Measurements from ENCODE around the gene DSCAML1.

DSCAML1 gene

DNA sequence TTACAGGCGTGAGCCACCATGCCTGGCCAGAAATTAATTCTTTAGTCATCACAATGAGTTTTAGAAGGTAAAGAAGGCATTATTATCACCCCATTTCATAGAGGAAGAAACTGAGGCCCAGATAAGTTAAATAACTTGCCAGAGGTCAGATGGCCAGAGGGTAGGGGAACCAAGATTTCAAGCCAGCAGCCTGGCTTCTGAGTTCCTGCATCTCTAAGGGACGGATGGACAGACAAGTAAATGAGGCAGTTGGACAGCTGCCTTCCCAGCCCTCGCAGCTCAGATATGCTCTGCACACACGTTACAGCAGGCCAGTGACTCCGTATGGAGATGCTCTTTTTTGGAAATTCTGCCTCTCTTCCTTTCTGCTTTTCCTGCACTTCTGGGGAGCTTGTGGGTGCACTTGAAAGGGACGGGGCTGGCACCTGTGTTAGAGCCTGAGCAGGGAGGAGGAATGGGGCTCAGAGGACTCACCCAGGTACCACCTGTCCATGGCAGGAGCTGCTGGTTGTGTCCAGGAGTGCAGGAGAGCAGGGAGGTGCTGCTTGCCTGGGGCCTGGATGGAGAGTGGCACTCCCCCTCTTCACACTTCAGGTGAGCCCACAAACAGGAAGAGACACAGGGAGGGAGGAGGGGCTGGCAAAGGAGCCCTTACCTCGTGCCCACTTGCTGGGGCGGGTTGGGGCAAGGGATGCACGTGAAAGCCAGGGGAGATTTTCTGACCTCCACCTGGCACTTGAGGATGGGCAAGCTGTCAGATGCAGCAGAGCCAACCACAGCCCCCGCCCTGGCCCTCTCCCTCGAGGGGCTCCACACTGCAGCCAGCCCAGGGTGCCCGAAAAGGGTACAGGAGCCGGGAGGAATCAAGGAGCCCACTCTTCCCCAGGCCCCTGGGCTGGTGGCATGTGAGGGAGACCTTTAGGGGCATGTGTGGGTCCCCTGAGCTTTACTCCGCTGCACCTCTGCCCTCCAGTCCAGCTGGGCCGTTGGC lies 30.8 kb upstream of the DSCAML1 start (continued):
- TF ChIP-seq, protein P1, sequence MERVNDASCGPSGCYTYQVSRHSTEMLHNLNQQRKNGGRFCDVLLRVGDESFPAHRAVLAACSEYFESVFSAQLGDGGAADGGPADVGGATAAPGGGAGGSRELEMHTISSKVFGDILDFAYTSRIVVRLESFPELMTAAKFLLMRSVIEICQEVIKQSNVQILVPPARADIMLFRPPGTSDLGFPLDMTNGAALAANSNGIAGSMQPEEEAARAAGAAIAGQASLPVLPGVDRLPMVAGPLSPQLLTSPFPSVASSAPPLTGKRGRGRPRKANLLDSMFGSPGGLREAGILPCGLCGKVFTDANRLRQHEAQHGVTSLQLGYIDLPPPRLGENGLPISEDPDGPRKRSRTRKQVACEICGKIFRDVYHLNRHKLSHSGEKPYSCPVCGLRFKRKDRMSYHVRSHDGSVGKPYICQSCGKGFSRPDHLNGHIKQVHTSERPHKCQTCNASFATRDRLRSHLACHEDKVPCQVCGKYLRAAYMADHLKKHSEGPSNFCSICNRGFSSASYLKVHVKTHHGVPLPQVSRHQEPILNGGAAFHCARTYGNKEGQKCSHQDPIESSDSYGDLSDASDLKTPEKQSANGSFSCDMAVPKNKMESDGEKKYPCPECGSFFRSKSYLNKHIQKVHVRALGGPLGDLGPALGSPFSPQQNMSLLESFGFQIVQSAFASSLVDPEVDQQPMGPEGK (CRISPR knock-in tag; IDR thresholded peaks at IDR 0.05; ENCODE audit: borderline replicate concordance), result no peak
- TF ChIP-seq, protein P2, sequence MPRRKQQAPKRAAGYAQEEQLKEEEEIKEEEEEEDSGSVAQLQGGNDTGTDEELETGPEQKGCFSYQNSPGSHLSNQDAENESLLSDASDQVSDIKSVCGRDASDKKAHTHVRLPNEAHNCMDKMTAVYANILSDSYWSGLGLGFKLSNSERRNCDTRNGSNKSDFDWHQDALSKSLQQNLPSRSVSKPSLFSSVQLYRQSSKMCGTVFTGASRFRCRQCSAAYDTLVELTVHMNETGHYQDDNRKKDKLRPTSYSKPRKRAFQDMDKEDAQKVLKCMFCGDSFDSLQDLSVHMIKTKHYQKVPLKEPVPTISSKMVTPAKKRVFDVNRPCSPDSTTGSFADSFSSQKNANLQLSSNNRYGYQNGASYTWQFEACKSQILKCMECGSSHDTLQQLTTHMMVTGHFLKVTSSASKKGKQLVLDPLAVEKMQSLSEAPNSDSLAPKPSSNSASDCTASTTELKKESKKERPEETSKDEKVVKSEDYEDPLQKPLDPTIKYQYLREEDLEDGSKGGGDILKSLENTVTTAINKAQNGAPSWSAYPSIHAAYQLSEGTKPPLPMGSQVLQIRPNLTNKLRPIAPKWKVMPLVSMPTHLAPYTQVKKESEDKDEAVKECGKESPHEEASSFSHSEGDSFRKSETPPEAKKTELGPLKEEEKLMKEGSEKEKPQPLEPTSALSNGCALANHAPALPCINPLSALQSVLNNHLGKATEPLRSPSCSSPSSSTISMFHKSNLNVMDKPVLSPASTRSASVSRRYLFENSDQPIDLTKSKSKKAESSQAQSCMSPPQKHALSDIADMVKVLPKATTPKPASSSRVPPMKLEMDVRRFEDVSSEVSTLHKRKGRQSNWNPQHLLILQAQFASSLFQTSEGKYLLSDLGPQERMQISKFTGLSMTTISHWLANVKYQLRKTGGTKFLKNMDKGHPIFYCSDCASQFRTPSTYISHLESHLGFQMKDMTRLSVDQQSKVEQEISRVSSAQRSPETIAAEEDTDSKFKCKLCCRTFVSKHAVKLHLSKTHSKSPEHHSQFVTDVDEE (CRISPR knock-in tag; IDR thresholded peaks at IDR 0.05), result no peak
- TF ChIP-seq SNAI2 (CRISPR knock-in tag; IDR thresholded peaks at IDR 0.05) (no peak), GLIS3 (CRISPR knock-in tag; IDR thresholded peaks at IDR 0.05) (no peak), ZNF70 (CRISPR knock-in tag; IDR thresholded peaks at IDR 0.05) (no peak), TOX (CRISPR knock-in tag; IDR thresholded peaks at IDR 0.05; ENCODE audit: borderline replicate concordance) (no peak)

DNA sequence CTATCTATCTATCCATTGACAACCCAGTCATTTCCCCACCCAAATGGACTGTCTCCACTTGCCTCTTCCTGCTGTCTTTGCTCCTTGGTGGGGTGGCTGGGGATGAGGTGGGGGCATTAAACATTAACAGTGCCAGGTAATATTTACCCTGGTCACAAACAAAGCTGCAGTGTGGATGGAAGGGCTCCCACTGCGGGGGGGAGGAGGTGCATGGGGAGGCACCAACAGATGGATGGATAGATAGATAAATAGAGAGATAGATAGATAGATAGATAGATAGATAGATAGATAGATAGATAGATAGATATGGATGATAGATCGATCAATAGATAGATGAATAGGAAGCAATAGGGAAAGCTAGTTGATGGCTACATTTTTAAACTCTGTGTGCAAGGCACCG lies 29.8 kb upstream of the DSCAML1 start:
- no peak for TF ChIP-seq ZFP30 (CRISPR knock-in tag; IDR thresholded peaks at IDR 0.05)
- TF ChIP-seq, protein P3, sequence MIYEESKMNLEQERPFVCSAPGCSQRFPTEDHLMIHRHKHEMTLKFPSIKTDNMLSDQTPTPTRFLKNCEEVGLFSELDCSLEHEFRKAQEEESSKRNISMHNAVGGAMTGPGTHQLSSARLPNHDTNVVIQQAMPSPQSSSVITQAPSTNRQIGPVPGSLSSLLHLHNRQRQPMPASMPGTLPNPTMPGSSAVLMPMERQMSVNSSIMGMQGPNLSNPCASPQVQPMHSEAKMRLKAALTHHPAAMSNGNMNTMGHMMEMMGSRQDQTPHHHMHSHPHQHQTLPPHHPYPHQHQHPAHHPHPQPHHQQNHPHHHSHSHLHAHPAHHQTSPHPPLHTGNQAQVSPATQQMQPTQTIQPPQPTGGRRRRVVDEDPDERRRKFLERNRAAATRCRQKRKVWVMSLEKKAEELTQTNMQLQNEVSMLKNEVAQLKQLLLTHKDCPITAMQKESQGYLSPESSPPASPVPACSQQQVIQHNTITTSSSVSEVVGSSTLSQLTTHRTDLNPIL (CRISPR knock-in tag; IDR thresholded peaks at IDR 0.05; ENCODE audit: low read depth), result no peak
- TF ChIP-seq, protein P4, sequence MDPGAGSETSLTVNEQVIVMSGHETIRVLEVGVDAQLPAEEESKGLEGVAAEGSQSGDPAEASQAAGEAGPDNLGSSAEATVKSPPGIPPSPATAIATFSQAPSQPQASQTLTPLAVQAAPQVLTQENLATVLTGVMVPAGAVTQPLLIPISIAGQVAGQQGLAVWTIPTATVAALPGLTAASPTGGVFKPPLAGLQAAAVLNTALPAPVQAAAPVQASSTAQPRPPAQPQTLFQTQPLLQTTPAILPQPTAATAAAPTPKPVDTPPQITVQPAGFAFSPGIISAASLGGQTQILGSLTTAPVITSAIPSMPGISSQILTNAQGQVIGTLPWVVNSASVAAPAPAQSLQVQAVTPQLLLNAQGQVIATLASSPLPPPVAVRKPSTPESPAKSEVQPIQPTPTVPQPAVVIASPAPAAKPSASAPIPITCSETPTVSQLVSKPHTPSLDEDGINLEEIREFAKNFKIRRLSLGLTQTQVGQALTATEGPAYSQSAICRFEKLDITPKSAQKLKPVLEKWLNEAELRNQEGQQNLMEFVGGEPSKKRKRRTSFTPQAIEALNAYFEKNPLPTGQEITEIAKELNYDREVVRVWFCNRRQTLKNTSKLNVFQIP (CRISPR knock-in tag; IDR thresholded peaks at IDR 0.05; ENCODE audit: borderline replicate concordance, low read depth), result no peak
- TF ChIP-seq BACH2 (CRISPR knock-in tag; IDR thresholded peaks at IDR 0.05; ENCODE audit: borderline replicate concordance), result no peak
- TF ChIP-seq ZNF8 (CRISPR knock-in tag; IDR thresholded peaks at IDR 0.05), result no peak
- no peak for TF ChIP-seq ARNTL (CRISPR knock-in tag; IDR thresholded peaks at IDR 0.05; ENCODE audit: borderline replicate concordance, low read depth)
- TF ChIP-seq, protein P2 (CRISPR knock-in tag; IDR thresholded peaks at IDR 0.05), result no peak
- no peak for TF ChIP-seq CSDC2 (CRISPR knock-in tag; IDR thresholded peaks at IDR 0.05)
- no peak for TF ChIP-seq RARB (CRISPR knock-in tag; IDR thresholded peaks at IDR 0.05)
- no peak for TF ChIP-seq ZFP3 (CRISPR knock-in tag; IDR thresholded peaks at IDR 0.05)
- TF ChIP-seq PPARA (CRISPR knock-in tag; IDR thresholded peaks at IDR 0.05; ENCODE audit: borderline replicate concordance), result no peak
- TF ChIP-seq, protein P5, sequence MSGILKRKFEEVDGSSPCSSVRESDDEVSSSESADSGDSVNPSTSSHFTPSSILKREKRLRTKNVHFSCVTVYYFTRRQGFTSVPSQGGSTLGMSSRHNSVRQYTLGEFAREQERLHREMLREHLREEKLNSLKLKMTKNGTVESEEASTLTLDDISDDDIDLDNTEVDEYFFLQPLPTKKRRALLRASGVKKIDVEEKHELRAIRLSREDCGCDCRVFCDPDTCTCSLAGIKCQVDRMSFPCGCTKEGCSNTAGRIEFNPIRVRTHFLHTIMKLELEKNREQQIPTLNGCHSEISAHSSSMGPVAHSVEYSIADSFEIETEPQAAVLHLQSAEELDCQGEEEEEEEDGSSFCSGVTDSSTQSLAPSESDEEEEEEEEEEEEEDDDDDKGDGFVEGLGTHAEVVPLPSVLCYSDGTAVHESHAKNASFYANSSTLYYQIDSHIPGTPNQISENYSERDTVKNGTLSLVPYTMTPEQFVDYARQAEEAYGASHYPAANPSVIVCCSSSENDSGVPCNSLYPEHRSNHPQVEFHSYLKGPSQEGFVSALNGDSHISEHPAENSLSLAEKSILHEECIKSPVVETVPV (CRISPR knock-in tag; IDR thresholded peaks at IDR 0.05), result no peak
- TF ChIP-seq ESRRG (CRISPR knock-in tag; IDR thresholded peaks at IDR 0.05), result no peak
- no peak for ATAC-seq

Data from SK-N-SH treated with all-trans-retinoic acid at 6 μM for 48 hours (cell line).